OCI-LY3 (cell line): Measurements from ENCODE around the gene RPTN.

ENCODE experiments used
- EZH2phosphoT487 ChIP-seq: fragments of 200-600 bp; shearing (Covaris generic); IDR thresholded peaks from 2 replicates; pipeline ENCODE4 v1.6.1; 2018; ENCODE audit warnings: antibody characterized with exemption, mixed run types, low read depth
- TF ChIP-seq, protein P1 (sequence below): fragments of 200-600, 300-600 bp; sonication (generic); IDR thresholded peaks from 2 replicates; pipeline ENCODE4 v1.5.1; 2014; ENCODE audit warnings: antibody characterized with exemption, low read length, low read depth

DNA sequence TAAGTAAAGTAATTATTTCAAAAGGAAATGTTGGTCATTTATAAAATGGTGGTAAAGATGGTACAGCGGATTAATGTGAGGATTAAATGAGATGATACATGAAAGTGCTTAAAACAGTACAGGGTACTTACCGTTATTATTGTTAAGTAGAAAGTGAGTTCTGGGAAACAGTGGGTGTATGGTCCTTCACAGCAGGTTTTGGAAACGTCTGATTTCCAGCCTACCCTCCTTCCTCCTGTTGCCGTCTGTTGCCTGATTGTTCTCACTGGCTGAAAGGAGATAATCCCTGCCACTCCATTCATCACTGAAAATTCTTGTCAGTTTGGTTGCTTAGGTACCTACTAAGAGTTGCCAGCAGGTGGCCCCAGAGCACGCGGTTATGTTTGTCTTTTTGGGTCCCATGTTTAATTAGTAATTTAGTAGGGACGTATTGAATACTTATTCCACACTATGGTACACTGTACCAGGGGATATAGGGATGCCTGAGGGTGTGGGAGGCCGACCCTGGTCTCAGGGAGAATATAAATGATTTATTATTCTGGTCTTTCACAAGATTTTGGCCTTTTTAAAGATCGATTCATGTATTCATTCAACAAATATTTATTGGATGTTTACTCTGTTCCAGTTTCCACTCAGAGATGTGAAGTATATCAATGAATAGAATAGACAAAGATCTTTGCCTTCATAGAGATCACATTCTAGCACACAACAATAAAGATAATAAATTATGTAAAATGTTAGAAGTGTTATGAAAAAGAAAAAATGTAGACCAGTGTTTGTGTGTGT is 30.8 kb upstream of the RPTN start:
- TF ChIP-seq, protein P1, sequence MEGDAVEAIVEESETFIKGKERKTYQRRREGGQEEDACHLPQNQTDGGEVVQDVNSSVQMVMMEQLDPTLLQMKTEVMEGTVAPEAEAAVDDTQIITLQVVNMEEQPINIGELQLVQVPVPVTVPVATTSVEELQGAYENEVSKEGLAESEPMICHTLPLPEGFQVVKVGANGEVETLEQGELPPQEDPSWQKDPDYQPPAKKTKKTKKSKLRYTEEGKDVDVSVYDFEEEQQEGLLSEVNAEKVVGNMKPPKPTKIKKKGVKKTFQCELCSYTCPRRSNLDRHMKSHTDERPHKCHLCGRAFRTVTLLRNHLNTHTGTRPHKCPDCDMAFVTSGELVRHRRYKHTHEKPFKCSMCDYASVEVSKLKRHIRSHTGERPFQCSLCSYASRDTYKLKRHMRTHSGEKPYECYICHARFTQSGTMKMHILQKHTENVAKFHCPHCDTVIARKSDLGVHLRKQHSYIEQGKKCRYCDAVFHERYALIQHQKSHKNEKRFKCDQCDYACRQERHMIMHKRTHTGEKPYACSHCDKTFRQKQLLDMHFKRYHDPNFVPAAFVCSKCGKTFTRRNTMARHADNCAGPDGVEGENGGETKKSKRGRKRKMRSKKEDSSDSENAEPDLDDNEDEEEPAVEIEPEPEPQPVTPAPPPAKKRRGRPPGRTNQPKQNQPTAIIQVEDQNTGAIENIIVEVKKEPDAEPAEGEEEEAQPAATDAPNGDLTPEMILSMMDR, result peak; percentile 93
- no peak for TF ChIP-seq EZH2phosphoT487
